HG02943 (cell line): ENCODE data around the gene NPRL2.

Source experiments
- ATAC-seq: cut with Tn5 transposase; IDR thresholded peaks from one replicate; pipeline ENCODE4 v1.9.1; 2021; ENCODE audit warnings: mild to moderate bottlenecking, low read depth, moderate library complexity; ENCODE audit not compliant: unreplicated experiment

NPRL2 gene

GRCh38 chr3:50333744-50334328, 16.7 kb downstream of the NPRL2 start:
- ATAC-seq: no peak

GRCh38 chr3:50331364-50331907, 19.1 kb downstream of the NPRL2 start:
- no peak for ATAC-seq

- no peak for ATAC-seq
Observed at GRCh38 chr3:50330330-50330729, 20.2 kb downstream of the NPRL2 start.

GRCh38 chr3:50327943-50328691, 22.5 kb downstream of the NPRL2 start, which contains the start of gene TUSC2:
TSS of gene TUSC2 (minus strand) at chr3:50328223. CDS start at chr3:50328099, 124 bp downstream.
- ATAC-seq: peak; percentile 87

- no peak for ATAC-seq
Observed at GRCh38 chr3:50327129-50327528, 23.4 kb downstream of the NPRL2 start.

GRCh38 chr3:50326182-50326541, 24.4 kb downstream of the NPRL2 start:
- no peak for ATAC-seq

- no peak for ATAC-seq
Observed at GRCh38 chr3:50325497-50326181, 24.9 kb downstream of the NPRL2 start.

GRCh38 chr3:50325113-50325480, 25.5 kb downstream of the NPRL2 start:
- ATAC-seq: no peak

GRCh38 chr3:50324351-50325112, 26.0 kb downstream of the NPRL2 start:
- no peak for ATAC-seq

GRCh38 chr3:50323614-50324199, 26.9 kb downstream of the NPRL2 start:
- no peak for ATAC-seq

GRCh38 chr3:50323092-50323600, 27.4 kb downstream of the NPRL2 start:
- no peak for ATAC-seq

GRCh38 chr3:50322386-50323091, 28.0 kb downstream of the NPRL2 start, which contains the start of gene HYAL2:
TSS of gene HYAL2 (minus strand) at chr3:50322745. CDS start at chr3:50320489, 2,256 bp downstream.
- ATAC-seq: no peak

- ATAC-seq: no peak
Observed at GRCh38 chr3:50322115-50322385, 28.5 kb downstream of the NPRL2 start.

- ATAC-seq: peak; percentile 77
Observed at GRCh38 chr3:50321336-50322114, 29.1 kb downstream of the NPRL2 start.

GRCh38 chr3:50320853-50321335, 29.7 kb downstream of the NPRL2 start:
- ATAC-seq: peak; percentile 39

- no peak for ATAC-seq
Observed at GRCh38 chr3:50319894-50320625, 30.5 kb downstream of the NPRL2 start.

- ATAC-seq: no peak
Observed at GRCh38 chr3:50319181-50319893, 31.2 kb downstream of the NPRL2 start.
